Measurements from ENCODE around the gene LATS2.

DNA sequence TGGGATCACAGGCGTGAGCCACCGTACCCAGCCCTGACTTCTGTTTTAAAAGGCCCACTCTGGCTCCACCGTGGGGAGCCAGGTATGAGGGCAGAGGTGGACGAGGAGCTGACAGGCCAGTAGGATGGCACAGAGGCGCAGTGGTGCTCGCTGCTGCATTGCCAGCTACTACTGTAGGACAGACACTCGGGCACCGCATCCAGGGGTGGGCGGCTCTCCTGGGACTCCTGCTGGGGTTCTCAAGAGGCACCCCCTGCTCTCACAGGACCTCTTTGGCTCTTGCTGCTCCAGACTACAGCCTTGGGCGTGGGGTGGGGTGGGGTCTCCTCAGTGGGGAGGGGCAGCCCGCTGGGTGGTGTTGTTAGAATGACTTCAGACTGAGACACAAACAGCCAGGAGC, 53.4 kb downstream of the LATS2 start:
- TF ChIP-seq POLR2A (IDR thresholded peaks at IDR 0.05; ENCODE audit: extremely low read depth, insufficient read length): no peak
- TF ChIP-seq CTCF (IDR thresholded peaks at IDR 0.05; ENCODE audit: low read depth, low read length): no peak
- no peak for TF ChIP-seq MYC (IDR thresholded peaks at IDR 0.05; ENCODE audit: low read depth, low read length)
